D721Med (cell line): ENCODE data around the gene ARHGAP23.

Experiments
- DNase-seq: peaks from one replicate; pipeline ENCODE4 v3.0.0; 2011; ENCODE audit warnings: low spot score; ENCODE audit not compliant: insufficient read length
- FAIRE-seq: peaks from 2 replicates; lab custom pipeline; 2011; peaks lifted over from hg19 to GRCh38; lab: Jason Lieb, UNC
- TF ChIP-seq, protein P1 (sequence below): IDR thresholded peaks from 2 replicates; pipeline ENCODE4 v1.5.1; 2012; ENCODE audit warnings: mild to moderate bottlenecking, control low read depth; ENCODE audit not compliant: insufficient read depth; ENCODE audit errors: missing control alignments

The ARHGAP23 gene

DNA sequence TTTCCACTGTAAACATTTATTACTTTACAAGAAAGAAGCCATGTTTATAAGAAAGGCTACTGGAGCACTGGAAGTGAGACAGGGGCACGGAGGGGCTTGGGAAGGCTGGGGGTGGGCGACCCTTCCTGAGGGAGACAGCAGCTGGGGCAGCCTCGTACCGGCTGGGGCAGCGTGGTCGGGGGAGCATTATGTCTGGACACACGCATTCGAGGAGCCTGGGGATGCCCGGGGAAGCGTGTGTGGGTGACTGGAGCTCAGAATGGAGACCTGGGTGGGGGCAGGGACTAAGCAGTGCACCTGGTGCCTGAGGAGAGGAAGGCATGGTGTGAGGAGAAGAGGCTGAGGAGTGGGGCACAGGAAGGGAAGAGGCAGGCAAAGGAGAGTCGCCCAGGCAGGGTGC is 113.0 kb downstream of the ARHGAP23 start:
- TF ChIP-seq, protein P1, sequence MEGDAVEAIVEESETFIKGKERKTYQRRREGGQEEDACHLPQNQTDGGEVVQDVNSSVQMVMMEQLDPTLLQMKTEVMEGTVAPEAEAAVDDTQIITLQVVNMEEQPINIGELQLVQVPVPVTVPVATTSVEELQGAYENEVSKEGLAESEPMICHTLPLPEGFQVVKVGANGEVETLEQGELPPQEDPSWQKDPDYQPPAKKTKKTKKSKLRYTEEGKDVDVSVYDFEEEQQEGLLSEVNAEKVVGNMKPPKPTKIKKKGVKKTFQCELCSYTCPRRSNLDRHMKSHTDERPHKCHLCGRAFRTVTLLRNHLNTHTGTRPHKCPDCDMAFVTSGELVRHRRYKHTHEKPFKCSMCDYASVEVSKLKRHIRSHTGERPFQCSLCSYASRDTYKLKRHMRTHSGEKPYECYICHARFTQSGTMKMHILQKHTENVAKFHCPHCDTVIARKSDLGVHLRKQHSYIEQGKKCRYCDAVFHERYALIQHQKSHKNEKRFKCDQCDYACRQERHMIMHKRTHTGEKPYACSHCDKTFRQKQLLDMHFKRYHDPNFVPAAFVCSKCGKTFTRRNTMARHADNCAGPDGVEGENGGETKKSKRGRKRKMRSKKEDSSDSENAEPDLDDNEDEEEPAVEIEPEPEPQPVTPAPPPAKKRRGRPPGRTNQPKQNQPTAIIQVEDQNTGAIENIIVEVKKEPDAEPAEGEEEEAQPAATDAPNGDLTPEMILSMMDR, result no peak
- FAIRE-seq (no peak), DNase-seq (no peak)

DNA sequence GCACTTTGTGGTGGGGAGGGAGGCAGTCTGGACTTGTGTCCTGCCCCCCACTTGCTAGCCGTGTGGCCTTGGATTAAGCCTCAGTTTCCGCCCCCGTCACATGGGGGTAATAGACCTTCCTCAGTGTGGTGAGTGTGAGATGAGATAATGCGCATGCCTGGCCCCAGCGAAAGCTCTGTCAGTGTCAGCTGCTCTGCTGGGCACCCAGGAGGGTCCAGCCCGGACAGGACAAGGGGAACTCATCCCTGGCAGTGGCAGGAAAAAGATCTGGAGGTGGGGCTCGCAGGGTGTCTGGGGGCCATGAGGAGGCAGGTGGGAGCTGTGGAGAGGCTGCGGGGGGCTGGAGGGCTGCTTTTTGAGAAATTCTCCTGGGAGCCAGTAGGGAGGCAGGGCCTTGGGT is 114.0 kb downstream of the ARHGAP23 start:
- TF ChIP-seq, protein P1, result no peak
- FAIRE-seq (no peak), DNase-seq (no peak)

DNA sequence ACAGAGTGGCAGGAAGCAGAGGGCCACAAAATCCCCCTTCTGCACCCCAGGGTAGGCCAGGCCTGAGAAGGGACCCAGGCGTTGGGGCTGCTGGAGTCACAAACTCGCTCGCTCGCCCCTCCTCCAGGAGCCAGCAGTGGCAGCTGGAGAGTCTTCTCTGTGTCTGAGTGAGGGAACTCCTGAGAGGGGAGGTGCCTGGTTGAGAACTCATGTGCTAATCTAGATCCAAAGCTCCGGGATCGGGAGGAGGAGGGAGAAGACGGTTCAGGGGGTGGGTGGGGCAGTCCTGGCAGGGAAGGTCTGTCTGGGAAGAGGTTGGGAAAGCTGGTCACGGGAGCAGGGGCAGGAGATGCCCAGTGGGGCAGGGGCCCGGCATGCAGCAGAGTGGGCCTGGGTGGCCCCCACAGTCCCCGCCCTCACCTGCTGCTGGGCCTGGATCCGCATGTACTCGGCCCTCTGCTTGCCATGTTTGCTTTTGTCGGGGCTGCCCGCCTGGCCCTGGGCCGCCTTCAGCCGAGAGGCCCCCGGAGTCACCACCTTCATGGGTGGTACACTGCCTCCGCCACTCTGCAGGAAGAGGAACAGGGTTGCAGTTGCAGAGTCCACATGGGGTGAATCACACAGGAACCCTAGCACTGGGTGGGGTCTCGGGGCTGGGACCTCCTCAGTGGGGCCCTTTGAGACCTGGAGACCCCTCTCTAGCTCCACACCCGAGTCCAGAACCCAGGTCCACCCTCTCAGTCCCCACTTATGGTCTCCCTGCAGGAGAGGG is 115.3 kb downstream of the ARHGAP23 start:
- DNase-seq (no peak), FAIRE-seq (no peak)
- TF ChIP-seq, protein P1, result no peak

DNA sequence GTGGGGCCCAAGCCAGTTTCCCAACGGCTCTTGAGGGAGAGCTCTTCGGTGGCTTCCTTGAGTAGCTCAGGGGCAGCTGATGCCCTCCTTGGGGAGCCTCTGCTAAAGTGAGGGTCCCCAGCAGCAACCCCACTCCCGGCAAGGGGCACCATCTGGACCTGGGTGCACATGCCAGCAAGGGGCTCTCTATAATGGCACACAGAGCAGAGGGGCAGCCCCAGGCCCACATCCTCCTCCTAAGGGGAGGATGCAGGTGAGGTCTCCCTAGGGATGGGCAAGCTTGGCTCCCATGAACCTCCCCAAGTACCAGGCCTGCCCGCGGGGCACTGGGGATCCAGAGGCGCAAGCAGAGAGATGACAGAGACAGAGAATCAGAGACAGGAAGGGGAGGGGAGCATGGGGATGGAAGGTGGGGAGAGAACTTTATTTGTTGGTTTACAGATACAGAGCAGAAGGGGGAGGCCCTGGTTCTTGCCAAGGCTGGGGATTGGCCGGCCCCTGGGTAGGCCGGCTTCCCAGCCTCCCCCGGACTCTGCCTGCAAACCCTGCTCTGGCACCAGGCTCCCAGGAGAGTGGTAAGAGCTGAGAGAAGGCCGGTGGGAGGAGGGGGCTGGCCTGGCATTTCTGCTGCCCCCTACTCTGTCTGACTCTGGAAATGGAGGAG is 116.0 kb downstream of the ARHGAP23 start:
- no peak for FAIRE-seq
- TF ChIP-seq, protein P1, result no peak
- DNase-seq, result no peak

DNA sequence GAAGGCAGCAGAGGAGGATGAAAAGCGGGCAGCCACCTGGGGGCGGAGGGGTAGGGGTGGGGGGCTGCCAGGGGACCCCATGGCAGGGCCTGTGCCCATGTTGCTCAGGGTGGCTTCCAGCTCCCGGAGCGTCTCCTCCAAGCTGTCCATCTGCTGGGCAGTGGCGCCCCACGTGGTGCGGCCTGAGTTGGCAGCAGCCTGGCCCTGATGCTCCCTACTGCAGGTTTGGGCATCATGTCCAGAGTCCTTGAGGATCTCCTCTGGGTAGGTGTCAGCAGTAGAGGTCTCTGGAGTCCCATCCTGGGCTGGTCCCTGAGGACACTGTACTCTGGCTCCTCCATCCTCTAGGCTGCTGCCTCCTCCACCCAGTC is 116.6 kb downstream of the ARHGAP23 start:
- no peak for FAIRE-seq
- DNase-seq, result no peak
- TF ChIP-seq, protein P1, result no peak

DNA sequence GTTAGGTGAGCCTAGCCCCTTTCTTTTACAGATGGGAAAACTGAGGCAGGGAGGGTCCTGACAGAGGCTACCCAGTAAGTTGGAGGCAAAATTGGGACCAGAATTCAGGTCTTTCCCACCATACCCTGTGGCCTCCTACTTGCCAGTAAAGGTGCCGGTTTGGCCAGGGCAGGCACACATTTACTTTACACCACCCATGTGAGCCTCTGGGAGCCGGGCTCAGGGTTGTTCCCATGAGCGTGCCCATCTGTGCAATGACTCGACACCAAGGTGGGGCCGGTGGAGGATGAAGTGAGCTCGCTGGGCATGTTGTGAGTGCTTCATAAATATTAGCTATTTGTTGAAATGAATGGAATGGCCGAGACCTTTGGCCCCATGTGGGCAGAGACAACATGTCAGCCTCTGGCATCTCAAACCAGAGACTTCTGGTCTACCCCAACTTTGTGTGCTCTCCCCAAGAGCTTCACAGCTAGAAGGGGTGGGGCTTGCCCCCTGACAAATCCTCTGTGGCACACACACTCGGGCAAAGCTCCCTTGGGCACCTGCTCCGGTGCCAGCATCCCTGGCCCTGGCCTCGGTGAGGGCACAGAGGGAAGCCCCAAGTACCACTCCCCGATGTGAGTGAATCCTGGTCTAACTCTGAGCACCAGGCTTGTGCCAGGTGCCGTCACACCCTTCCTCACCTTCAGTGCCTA is 117.4 kb downstream of the ARHGAP23 start:
- DNase-seq (no peak), FAIRE-seq (no peak)
- TF ChIP-seq, protein P1, result no peak
